ENCODE data around the gene RTN1. TPM values are rescaled to one million over a fixed set of nuclear protein-coding genes. Genes with fewer than 3 reads are reported as not detected.

Gene RTN1
- total and polyA plus RNA-seq, 10 of the 15 experiments (the other 5 are each of a cell fraction or from before 2014, with no cell fraction given): 0.03 to 0.55 (median 0.13) TPM; not detected in 4

- CTCF ChIA-PET: interaction anchor here (1.0 kb wide), 1 partner anchor 13 kb away, joined by 3 read pairs; no protein-coding TSS in a partner anchor
- no TSS peak for BruUV-seq (replicated peaks)
- no peaks in the 10 kb centered on the region for H3K36me3 ChIP-seq (ENCODE audit: control insufficient read depth in 2 of 2, insufficient read depth in 2 of 2, low read length in 1 of 2)
- H4K20me1 ChIP-seq (ENCODE audit: control insufficient read depth, insufficient read depth): no peaks in the 10 kb centered on the region
- in situ Hi-C loops (cut with MboI) (no loop called here), intact Hi-C loops (cut with micrococcal nuclease; ENCODE audit: unreplicated experiment) (no loop called here)
- 50% methylated on average over 3 of the region's 3 CpGs for WGBS (ENCODE audit: insufficient coverage, insufficient replicate concordance, low lambda C conversion rate, missing lambda C conversion rate)
- H2AFZ ChIP-seq (ENCODE audit: control insufficient read depth, low read depth, low read length): no peak overlapping the region
- H3K27ac ChIP-seq (ENCODE audit: control insufficient read depth, insufficient read depth): no peak overlapping the region
- DNase-seq (ENCODE audit: low read depth, low spot score) (no peak), ATAC-seq (no peak), FAIRE-seq (no peak)
- H3K4me1 ChIP-seq (ENCODE audit: control insufficient read depth, insufficient read depth, low read length): no peaks in the 10 kb centered on the region
- H3K9ac ChIP-seq (ENCODE audit: control insufficient read depth, insufficient read depth, low read length): no peak overlapping the region
- no peaks in the 10 kb centered on the region for H3K27me3 ChIP-seq (replicated peaks in 1 of 2; ENCODE audit: control insufficient read depth in 2 of 2, insufficient read depth in 2 of 2, low read length in 1 of 2)
- SMC1A ChIA-PET (ENCODE audit: uncharacterized antibody, unreplicated experiment): interaction anchor here (1.3 kb wide), 1 partner anchor 15 kb away, joined by 3 read pairs; no protein-coding TSS in a partner anchor
- TF ChIP-seq RFX5 (IDR thresholded peaks at IDR 0.05; ENCODE audit: low read depth, low read length) (no peak), LARP7 (IDR thresholded peaks at IDR 0.05) (no peak), HSF1 (IDR thresholded peaks at IDR 0.05; ENCODE audit: low read depth, low read length) (no peak), USF2 (IDR thresholded peaks at IDR 0.05; ENCODE audit: borderline replicate concordance, low read depth, low read length) (no peak), ZSCAN29 (IDR thresholded peaks at IDR 0.05) (no peak), JUNB (IDR thresholded peaks at IDR 0.05) (no peak), SIX5 (IDR thresholded peaks at IDR 0.05; ENCODE audit: low read depth, low read length, severe bottlenecking) (no peak), EP300 (IDR thresholded peaks at IDR 0.05; ENCODE audit: borderline replicate concordance in 1 of 2, control insufficient read depth in 1 of 2, low read depth in 2 of 2, low read length in 2 of 2) (no peak), RAD51 (IDR thresholded peaks at IDR 0.05) (no peak), MEF2B (IDR thresholded peaks at IDR 0.05; ENCODE audit: partially characterized antibody, poor library complexity, severe bottlenecking) (no peak), NFYB (IDR thresholded peaks at IDR 0.05; ENCODE audit: insufficient read depth, low read depth, low read length) (no peak), MTA2 (IDR thresholded peaks at IDR 0.05; ENCODE audit: low read depth) (no peak)
- TF ChIP-seq, protein P1, sequence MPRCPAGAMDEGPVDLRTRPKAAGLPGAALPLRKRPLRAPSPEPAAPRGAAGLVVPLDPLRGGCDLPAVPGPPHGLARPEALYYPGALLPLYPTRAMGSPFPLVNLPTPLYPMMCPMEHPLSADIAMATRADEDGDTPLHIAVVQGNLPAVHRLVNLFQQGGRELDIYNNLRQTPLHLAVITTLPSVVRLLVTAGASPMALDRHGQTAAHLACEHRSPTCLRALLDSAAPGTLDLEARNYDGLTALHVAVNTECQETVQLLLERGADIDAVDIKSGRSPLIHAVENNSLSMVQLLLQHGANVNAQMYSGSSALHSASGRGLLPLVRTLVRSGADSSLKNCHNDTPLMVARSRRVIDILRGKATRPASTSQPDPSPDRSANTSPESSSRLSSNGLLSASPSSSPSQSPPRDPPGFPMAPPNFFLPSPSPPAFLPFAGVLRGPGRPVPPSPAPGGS (IDR thresholded peaks at IDR 0.05; ENCODE audit: borderline replicate concordance, insufficient read depth, low read depth, low read length, poor library complexity, severe bottlenecking): no peak
- H3K9me3 ChIP-seq (replicated peaks; ENCODE audit: control insufficient read depth, insufficient read depth, low read length): no peaks in the 10 kb centered on the region
- H3K4me3 ChIP-seq: no peak overlapping the region
- H3K79me2 ChIP-seq (ENCODE audit: control insufficient read depth, insufficient read depth, low read length): no peaks in the 10 kb centered on the region
- POLR2A ChIA-PET: no interaction called here
- RAD21 ChIA-PET (ENCODE audit: unreplicated experiment): no interaction called here
- H3K4me2 ChIP-seq (ENCODE audit: control insufficient read depth, insufficient read depth): no peak overlapping the region
Measured at GRCh38 chr14:59751578-59751977, 119.0 kb downstream of the RTN1 start.
